Prostate gland (tissue), 2 donors: ENCODE measurements around the gene CYYR1.

Source experiments
- POLR2A ChIP-seq: fragments of 450-650 bp; IDR thresholded peaks from one replicate; pipeline ENCODE4 v1.6.1; 2016; ENCODE audit warnings: antibody characterized with exemption, mild to moderate bottlenecking
- POLR2AphosphoS5 ChIP-seq: sonication (generic); formaldehyde crosslinking; IDR thresholded peaks from one replicate; pipeline ENCODE4 v1.6.1; 2017; ENCODE audit warnings: antibody characterized with exemption
- TF ChIP-seq, protein P1 (sequence below), 4 experiments: fragments of 200-600 bp in 2 of 4; fragments of 450-650 bp in 2 of 4; sonication (generic) in 2 of 4; IDR thresholded peaks; 1 replicate in 3 of 4; 2 replicates in 1 of 4; pipeline ENCODE4 v1.5.1; 2016 to 2019; ENCODE audit warnings: antibody characterized with exemption in 4 of 4, mild to moderate bottlenecking in 2 of 4, moderate library complexity in 2 of 4

GRCh38 chr21:26544201-26544775 lies 28.8 kb downstream of the CYYR1 start:
- TF ChIP-seq, protein P1, sequence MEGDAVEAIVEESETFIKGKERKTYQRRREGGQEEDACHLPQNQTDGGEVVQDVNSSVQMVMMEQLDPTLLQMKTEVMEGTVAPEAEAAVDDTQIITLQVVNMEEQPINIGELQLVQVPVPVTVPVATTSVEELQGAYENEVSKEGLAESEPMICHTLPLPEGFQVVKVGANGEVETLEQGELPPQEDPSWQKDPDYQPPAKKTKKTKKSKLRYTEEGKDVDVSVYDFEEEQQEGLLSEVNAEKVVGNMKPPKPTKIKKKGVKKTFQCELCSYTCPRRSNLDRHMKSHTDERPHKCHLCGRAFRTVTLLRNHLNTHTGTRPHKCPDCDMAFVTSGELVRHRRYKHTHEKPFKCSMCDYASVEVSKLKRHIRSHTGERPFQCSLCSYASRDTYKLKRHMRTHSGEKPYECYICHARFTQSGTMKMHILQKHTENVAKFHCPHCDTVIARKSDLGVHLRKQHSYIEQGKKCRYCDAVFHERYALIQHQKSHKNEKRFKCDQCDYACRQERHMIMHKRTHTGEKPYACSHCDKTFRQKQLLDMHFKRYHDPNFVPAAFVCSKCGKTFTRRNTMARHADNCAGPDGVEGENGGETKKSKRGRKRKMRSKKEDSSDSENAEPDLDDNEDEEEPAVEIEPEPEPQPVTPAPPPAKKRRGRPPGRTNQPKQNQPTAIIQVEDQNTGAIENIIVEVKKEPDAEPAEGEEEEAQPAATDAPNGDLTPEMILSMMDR (IDR thresholded peaks at IDR 0.05), result no peak
- TF ChIP-seq POLR2A (no peak), POLR2AphosphoS5 (no peak)
